ENCODE data around the gene TLE4.

The TLE4 gene

GRCh38 chr9:79667120-79667519 lies 95.4 kb downstream of the TLE4 start:
- no peak for DNase-seq

- DNase-seq = peak; percentile 77
Measured at GRCh38 chr9:79667817-79668436, 96.2 kb downstream of the TLE4 start.

- DNase-seq = no peak
Measured at GRCh38 chr9:79668956-79669355, 97.2 kb downstream of the TLE4 start.

DNA sequence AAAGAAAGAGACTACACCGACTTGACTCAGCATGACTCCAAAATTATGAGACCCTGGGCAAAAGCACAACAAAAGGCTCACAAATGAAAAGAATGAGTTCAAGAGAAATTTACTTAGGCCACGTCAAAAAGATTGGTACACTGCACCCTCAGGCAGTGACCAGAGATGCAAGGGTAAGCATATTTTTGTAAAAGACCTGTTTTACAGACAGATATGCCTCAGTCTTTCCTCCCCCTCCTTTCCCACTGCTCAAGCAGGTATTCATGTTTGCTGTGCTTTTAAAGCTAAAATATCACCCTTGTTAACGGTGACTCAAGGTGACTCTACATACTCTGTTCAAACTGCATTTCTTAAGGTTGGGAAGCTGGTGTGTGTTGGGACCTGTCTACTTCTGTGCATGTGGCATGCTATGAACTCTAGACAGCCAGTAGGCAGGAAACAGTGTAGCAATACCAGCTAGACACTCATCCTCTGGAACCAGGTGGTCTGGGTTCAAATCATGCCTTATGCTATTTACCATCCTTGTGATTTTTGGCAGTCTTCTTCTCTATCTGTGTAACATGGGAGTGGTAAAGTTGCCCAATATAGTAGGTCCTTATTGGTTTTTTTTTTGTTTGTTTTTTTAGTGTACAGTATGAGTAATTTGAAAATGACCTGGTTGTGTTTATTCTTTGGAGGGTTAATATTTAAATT lies 98.7 kb downstream of the TLE4 start:
- DNase-seq = no peak

DNA sequence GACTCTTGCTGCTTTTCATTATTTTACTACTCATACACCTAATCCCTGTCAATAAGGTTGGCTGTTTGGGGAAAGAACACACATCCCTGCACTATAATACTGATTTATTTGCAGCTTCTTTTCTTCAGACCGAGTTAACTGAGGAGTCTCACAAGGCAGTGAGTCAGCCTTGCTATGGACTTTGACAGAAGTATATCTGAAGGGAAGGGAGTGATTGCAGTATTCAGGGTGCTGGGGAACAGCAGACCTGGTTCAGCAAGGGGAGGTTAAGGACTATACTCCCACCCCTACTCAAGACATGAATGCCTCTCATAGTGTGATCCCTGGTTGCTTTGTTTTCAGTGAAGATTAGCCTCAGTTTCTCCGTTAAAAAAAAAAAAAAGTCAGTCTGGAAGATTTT lies 99.8 kb downstream of the TLE4 start:
- DNase-seq = no peak

DNA sequence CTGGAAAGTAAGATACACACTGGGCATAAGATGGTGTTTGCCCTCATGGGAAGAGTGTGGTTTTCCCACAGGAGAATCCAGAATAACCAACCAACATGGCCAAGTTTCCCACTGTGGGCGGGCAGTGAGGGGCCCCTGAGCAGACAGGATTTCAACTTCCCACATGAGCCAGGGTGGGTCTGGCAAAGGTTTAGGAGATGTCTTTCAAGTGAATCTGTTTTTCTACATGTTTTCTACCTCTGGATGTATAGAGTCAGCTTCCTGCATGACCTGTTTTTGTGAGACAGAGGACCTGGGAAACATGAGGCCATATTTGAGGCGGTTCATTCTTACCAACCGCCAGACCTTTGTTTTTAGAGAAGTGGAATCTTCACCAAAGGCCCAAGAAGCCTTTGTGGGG lies 100.5 kb downstream of the TLE4 start:
- no peak for DNase-seq

DNA sequence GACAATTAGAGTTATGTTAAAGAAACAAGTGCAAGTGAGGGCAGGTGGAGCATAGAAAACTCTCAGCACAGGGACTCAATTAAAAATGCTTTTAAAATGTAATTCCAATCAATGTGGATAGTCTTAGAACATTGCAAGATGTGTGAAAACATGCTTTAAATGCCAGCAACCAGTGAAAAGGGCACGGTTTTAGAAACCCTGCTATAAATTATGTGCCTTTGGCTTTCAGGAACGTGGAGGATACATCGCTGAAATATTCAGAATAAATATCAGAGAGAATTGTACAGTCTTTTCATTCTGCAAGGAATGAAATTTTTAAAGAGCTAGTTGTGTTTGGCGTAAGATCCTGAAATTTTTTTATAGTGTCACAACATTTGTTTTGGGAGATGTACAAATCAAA lies 101.1 kb downstream of the TLE4 start:
- DNase-seq = no peak

DNA sequence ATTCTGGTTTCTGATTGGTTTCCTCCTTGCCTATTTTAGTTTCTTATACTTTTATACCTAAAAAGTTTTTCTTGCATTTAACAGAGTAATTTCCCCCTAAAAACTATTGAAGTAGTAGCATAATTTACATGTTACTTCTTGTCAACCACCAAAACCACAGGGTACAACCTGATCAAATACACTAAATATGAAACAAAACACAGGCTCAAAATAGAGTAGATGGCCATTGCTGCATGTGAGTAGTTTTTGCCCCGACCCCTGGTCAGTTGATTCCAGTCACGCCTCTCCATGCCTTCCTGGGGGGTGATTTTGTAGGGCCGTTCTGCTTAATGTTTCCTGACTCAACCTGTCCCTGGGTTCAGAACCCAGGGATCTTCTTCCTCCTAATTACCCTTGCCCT lies 101.8 kb downstream of the TLE4 start:
- no peak for DNase-seq

GRCh38 chr9:79674052-79674777 lies 102.5 kb downstream of the TLE4 start:
- no peak for DNase-seq

- DNase-seq = no peak
Measured at GRCh38 chr9:79681576-79681975, 109.8 kb downstream of the TLE4 start.

DNA sequence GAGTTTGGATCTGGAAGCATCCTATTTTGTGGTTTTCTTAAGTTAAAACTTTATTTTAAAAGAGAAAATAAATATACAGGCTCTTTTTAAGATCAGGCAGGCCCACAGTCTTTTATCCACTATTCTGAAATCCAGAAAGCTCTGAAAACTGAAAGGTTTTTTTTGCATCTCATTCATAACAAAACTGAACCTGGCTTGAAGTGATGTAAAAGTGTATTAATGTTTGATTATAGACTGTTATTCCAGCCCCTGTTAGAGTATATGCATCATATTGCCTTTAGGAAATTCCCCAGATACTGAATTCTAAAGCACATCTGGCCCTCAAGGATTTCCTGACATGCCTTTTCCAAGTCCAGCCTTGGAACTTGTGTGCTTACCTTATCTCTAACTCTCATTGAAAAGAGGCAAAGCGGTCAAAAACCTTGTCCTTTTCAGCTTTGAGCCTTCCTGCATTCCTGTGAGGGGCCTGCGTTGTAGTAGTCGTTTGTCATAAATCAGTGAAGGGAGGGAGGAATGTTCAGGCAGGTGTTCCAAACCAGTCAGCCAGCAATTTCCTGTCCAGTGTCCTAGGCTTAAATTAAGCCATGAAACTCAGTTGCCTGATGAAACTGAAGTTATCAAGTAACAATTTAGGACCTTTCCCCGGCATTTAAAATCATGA lies 110.4 kb downstream of the TLE4 start:
- no peak for DNase-seq

DNA sequence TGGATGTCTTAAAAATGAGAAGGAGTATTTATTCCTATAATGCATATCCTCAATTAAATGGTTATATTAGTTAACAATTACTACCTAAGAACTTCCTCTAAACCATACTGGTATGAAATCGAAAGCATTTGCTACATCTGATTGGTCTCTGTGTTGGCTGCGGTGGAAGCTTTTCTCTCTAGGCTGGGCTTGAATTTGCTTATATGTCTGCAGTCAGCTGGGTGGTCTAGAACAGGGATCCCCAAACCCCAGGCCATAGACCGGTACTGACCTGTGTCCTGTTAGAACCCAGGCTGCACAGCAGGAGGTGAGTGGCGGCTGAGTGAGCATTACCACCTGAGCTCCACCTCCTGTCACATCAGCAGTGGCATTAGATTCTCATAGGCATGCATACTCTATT lies 112.3 kb downstream of the TLE4 start:
- no peak for DNase-seq

DNA sequence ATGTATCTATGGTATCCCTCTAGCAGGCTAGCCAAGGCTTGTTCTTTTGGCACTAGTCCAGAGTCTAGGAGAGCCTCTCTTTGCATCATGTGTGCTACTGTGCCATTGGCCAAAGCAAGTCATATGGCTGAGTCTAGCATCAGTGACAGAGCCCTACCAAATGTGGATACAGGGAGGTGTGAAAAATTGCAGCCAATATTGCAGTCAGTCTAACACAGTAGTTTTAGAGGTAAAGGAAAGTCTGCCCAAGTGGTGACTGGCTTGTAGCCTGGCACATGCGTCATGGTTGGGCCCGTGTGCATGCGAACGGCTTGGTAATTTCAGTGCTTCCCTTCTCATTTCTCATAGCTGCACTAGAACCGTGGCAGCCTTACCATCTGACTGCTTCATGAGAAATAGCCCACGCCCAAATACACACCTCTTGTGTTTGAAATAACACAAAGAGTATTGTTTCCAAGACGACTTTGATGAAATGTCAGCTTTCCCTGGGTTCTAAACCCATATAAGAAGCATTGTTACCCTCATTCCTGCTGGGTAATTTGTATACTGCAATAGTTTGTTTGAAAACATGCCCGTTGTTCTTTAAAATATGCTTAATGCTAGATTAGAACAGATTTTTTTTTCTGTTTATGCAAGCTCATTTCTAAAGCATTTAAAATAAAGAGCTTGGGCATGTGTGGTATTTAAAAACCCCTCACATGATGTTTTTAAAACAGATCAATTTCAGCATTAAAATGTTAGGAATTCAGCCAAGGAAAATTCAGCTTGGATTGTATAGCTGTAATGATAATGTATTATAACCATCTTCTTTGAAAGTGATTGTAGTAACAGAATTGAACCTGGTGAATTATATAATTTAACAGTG lies 113.2 kb downstream of the TLE4 start:
- no peak for DNase-seq

DNA sequence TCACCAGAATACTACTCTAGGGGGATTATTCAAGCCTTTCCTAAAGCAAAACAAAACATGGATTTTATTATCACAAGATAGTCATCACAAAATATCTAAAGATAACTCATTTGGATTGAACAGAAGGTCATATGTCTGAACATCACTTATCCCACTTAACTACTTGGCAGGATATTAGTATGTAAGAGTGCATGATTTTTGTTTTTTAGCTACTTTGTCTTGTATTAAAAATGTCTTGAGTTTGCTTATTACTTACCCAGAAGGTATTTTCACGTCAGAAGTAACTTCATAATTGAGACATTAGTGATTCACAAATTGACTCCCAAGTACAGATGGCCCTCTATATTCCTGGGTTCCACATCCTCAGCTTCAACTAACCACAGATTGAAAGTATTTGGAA lies 113.8 kb downstream of the TLE4 start:
- DNase-seq = no peak

- DNase-seq = no peak
Measured at GRCh38 chr9:79686381-79687130, 114.8 kb downstream of the TLE4 start.

DNA sequence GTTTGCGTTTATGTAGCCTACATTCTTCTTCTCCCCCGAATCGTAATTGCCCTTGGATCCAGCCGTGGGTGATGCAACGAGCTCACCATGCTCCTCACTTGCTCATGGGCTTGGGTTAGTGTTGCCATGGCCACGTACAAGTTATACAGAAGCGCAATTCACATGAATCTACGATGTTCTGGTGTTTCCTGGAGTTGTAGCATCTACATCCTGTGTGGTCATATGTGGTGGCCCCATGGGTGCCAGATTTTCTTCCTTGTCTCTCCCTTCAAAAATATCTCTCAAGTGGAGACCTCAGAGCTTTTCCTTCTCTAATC lies 115.3 kb downstream of the TLE4 start:
- no peak for DNase-seq

DNA sequence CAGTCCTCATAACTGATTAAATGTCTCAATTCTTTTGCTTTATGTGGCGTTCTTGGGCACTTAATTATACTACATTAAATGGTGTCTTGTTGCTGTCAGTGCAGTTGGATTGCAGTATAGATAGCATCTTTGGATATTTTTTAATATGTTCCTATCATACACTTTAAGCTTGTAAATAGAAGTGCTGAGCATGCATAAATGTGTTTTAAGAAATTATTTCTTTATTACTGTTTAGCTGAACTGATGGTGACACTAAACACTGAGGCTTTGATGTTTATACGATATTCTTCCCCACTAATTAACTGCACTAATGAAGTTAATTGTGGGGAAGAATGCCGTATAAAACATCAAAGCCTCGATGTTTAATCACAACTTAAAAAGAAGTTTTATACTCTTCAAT lies 116.6 kb downstream of the TLE4 start:
- no peak for DNase-seq

DNA sequence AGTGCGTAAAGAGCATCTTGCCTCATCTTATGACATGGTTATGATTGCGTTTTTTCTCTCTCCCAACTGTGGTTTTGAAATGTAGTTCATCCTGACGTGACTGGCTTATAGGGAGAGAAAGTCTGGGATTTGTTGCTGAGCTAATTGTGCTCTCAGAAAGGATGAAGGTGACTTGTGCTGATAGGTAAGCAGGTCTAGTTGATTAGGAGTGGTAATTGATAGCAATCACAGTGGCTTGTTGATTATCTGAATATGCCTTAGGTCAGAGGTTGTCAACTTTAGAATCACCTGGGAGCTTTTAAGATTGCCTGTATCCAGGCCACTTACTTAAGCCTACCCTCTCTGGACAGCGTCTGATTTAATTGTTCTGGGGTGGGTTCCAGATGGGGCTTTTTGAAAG lies 117.8 kb downstream of the TLE4 start:
- no peak for DNase-seq

- no peak for DNase-seq
Measured at GRCh38 chr9:79691496-79691895, 119.7 kb downstream of the TLE4 start.

DNA sequence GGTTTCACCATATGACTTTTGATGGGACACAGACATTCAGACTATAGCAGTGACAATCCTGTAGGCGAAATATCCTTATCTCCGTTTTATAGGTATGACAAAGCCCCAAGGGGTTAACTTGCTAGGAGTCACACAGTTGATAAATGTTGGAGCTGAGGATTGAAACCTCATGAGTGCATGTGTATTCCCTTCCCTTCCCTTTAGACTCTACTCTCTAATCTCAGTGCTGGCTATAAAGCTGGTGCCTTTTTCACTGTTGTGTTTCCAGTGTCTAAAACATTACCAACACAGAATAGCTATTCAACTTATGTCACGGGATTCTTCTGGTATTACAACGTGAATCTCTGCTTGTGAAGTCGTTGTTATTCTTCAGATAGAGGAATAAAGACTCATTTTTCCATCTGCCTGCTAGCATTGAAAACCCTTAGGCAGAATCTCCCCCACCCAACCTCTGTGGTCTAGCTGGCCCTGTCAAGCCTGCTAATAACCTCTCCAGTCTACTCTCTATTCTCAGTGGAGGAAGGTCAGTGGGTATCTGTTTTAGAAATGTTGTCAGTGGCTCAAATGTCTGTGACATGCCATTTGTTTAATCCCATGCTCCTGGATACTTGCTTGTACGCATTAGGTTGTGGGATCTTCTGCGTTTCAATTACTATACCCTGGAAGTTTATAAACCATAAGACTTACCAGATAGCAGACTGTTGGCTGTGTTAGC lies 121.2 kb downstream of the TLE4 start:
- no peak for DNase-seq

GRCh38 chr9:79693750-79694149 lies 122.0 kb downstream of the TLE4 start:
- DNase-seq = no peak

DNA sequence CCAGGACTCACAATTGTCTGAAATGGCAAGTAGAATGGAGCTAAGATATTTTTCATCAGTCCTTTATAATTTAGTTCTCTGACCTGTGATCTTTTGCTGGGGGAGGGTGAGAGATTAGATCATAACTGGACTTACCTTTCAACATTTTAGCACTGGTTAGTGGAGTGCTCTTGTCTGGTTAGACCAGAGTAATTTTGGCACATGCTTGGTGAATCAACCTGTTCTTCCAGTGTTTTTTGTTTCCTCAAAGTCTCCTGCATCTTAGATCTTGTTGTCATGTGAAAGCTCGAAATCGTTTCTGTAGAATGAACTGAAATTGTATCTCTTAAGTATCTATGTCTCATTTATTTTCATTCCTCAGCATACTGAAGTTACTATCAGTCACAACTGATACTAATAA lies 122.4 kb downstream of the TLE4 start:
- DNase-seq = no peak

All from DMS79 treated with DMSO at 0.1 percent for 48 hours (cell line).